ENCODE data around the gene AGXT. TPM values are rescaled to one million over a fixed set of nuclear protein-coding genes. Genes with fewer than 3 reads are reported as not detected.

Gene AGXT
- total and polyA plus RNA-seq, 2 of the 8 experiments (the other 6 are each of a cell fraction or from before 2014, with no cell fraction given) = 0.03 TPM; not detected in 1

DNA sequence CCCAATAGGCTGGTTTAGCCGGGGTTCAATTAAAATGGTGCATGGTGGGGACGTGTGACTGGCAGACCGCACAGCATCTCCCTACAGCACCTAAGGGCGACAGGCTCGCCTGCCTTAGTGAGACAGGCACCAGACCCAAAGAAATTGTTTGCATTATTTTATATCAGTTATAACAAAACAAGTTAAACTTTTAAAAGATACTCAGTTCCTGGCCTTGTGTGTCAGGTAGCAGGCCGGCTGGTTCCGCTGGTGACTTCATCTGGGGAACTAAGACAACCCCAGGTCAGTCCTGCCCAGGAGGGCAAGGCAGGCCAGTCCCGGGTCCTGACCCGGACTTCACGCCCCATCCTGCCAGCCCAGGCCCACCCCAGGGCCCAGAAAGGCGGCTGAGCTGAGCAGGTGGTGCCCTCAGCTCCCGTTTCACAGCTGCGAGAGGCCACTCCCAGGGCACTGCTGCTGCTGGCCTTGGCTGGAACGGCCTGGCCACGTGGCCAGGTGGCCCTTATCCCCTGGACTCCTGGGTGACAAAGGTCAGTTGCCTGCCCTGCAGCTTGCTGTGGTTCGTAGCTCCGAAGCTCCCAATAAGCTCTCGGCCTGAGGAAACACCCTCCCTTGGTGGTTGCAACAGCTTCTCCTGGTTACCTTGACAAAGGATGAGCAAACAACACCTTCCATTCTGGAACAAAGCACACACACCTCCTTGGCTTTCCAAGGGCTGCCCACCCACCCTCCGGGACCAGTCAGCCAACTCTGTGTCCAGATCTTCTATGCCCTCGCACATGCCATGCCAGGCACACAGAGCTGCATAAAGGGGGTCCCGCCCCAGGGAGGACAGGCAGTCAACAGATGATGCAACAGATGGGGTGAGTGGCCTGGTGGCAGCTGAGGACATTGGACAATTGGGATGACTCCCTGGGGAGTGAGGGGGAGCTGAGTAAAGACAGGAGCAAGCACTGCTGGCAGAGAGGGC is 11.3 kb upstream of the AGXT start (continued):
- no peak for TF ChIP-seq GABPA (IDR thresholded peaks at IDR 0.05; ENCODE audit: borderline replicate concordance, insufficient read depth, low read length)
- no peak for TF ChIP-seq EZH2 (IDR thresholded peaks at IDR 0.05; ENCODE audit: low read depth, low read length, severe bottlenecking)
- TF ChIP-seq SIRT6 (IDR thresholded peaks at IDR 0.05; ENCODE audit: low read length) = no peak
- TF ChIP-seq PHF8 (conservative IDR thresholded peaks at IDR 0.05; ENCODE audit: low read depth, low read length) = no peak
- no peak for TF ChIP-seq CBX8 (IDR thresholded peaks at IDR 0.05; ENCODE audit: borderline replicate concordance, low read depth, low read length)
- TF ChIP-seq BRCA1 (IDR thresholded peaks at IDR 0.05; ENCODE audit: low read depth, low read length) = no peak
- TF ChIP-seq RFX5 (IDR thresholded peaks at IDR 0.05; ENCODE audit: borderline replicate concordance, low read depth, low read length) = no peak
- TF ChIP-seq CEBPB (IDR thresholded peaks at IDR 0.05; ENCODE audit: low read depth, low read length) = no peak

Measured in H1 (cell line).